K562 (cell line): ENCODE measurements around the gene FIBP. TPM values are rescaled to one million over a fixed set of nuclear protein-coding genes. Genes with fewer than 3 reads are reported as not detected.

ENCODE experiments used
- ARID2 ChIP-seq: fragments of 450-650 bp; IDR thresholded peaks from 2 replicates; pipeline ENCODE4 v1.6.1; 2017; ENCODE audit warnings: antibody characterized with exemption, mild to moderate bottlenecking
- ATF1 ChIP-seq, 2 experiments: fragments of 450-650 bp in 1 of 2; IDR thresholded peaks; 2 replicates each; pipeline ENCODE4 v1.6.1; 2016; ENCODE audit warnings: missing compliant biosample characterization in 1 of 2, missing genetic modification characterization in 1 of 2
- BCL6 ChIP-seq: fragments of 250-450 bp; sonication (Bioruptor Pico); IDR thresholded peaks from 2 replicates; pipeline ENCODE4 v1.4.0; 2020
- BRD4 ChIP-seq: fragments of 200-600 bp; sonication (generic); IDR thresholded peaks from 2 replicates; pipeline ENCODE4 v1.6.1; 2017; ENCODE audit warnings: inconsistent platforms
- CBFB ChIP-seq: sonication (generic); formaldehyde crosslinking; IDR thresholded peaks from 2 replicates; pipeline ENCODE4 v1.4.0; 2020; ENCODE audit warnings: mild to moderate bottlenecking, missing genetic modification reagents
- CCNT2 ChIP-seq: IDR thresholded peaks from 2 replicates; pipeline ENCODE4 v1.6.1; 2011; ENCODE audit warnings: borderline replicate concordance, low read depth, mild to moderate bottlenecking, moderate library complexity, mixed read lengths, low read length; ENCODE audit not compliant: insufficient read length; ENCODE audit errors: extremely low read depth
- CREB3 ChIP-seq: fragments of 450-650 bp; conservative IDR thresholded peaks from 2 replicates; pipeline ENCODE4 v1.6.1; 2016; ENCODE audit warnings: missing genetic modification characterization, low read depth, mild to moderate bottlenecking, missing compliant biosample characterization, moderate library complexity
- CREBBP ChIP-seq: IDR thresholded peaks from one replicate; pipeline ENCODE4 v1.6.1; 2012; ENCODE audit warnings: low read depth, mild to moderate bottlenecking, control low read depth, inconsistent platforms, low read length
- ELF1 ChIP-seq: fragments of 200-800 bp; sonication (Bioruptor generic); IDR thresholded peaks from 2 replicates; pipeline ENCODE4 v1.6.1; 2016; ENCODE audit warnings: missing genetic modification characterization, missing compliant biosample characterization
- FOXA1 ChIP-seq: fragments of 450-650 bp; IDR thresholded peaks from 2 replicates; pipeline ENCODE4 v1.6.1; 2016; ENCODE audit warnings: mild to moderate bottlenecking, borderline replicate concordance
- FOXK1 ChIP-seq: sonication (generic); formaldehyde crosslinking; IDR thresholded peaks from 2 replicates; pipeline ENCODE4 v1.8.0; 2022; ENCODE audit warnings: missing genetic modification reagents, mild to moderate bottlenecking, borderline replicate concordance
- FOXM1 ChIP-seq, 2 experiments: fragments of 450-650 bp in 1 of 2; sonication (generic) in 1 of 2; formaldehyde crosslinking in 1 of 2; IDR thresholded peaks; 2 replicates each; pipeline versions ENCODE4 v1.6.1 to v1.9.0; 2017 to 2022; ENCODE audit warnings: low read depth in 2 of 2, mild to moderate bottlenecking in 2 of 2, missing genetic modification reagents in 1 of 2, moderate library complexity in 1 of 2
- MXI1 ChIP-seq: IDR thresholded peaks from 2 replicates; pipeline ENCODE4 v1.6.1; 2011; ENCODE audit warnings: low read depth, mild to moderate bottlenecking, improper control_type of control experiment, low read length
- MYNN ChIP-seq, 2 experiments: sonication (generic); formaldehyde crosslinking in 1 of 2; IDR thresholded peaks; 2 replicates each; pipeline versions ENCODE4 v1.5.0 to v1.6.1; 2016 to 2020; ENCODE audit warnings: antibody characterized with exemption in 1 of 2, missing genetic modification reagents in 1 of 2
- NONO ChIP-seq, 2 experiments: fragments of 200-400 bp in 1 of 2; fragments of 450-650 bp in 1 of 2; formaldehyde crosslinking in 1 of 2; IDR thresholded peaks; 2 replicates each; pipeline ENCODE4 v1.6.1; 2017; ENCODE audit warnings: low read depth in 2 of 2, mild to moderate bottlenecking in 2 of 2, moderate library complexity in 2 of 2, low read length in 1 of 2
- POLR2AphosphoS5 ChIP-seq: IDR thresholded peaks from 2 replicates; pipeline ENCODE4 v1.6.1; 2011; ENCODE audit warnings: mild to moderate bottlenecking, low read depth, low read length, moderate library complexity; ENCODE audit not compliant: control insufficient read depth, insufficient read depth
- POLR2B ChIP-seq: fragments of 450-650 bp; IDR thresholded peaks from 2 replicates; pipeline ENCODE4 v1.6.1; 2018; ENCODE audit warnings: low read depth; ENCODE audit not compliant: partially characterized antibody
- RBFOX2 ChIP-seq: fragments of 200-400 bp; formaldehyde crosslinking; IDR thresholded peaks from 2 replicates; pipeline ENCODE4 v1.6.1; 2017; ENCODE audit warnings: low read depth, mild to moderate bottlenecking, low read length, moderate library complexity
- RCOR1 ChIP-seq, 2 experiments: IDR thresholded peaks; 2 replicates each; pipeline ENCODE4 v1.6.1; 2012; ENCODE audit warnings: low read depth in 2 of 2, low read length in 2 of 2, borderline replicate concordance in 1 of 2, improper control_type of control experiment in 1 of 2
- SIN3B ChIP-seq: fragments of 450-650 bp; IDR thresholded peaks from 2 replicates; pipeline ENCODE4 v1.6.1; 2017; ENCODE audit warnings: low read depth, mild to moderate bottlenecking, moderate library complexity
- SNIP1 ChIP-seq: fragments of 450-650 bp; IDR thresholded peaks from 2 replicates; pipeline ENCODE4 v1.7.1; 2017; ENCODE audit warnings: low read depth, mild to moderate bottlenecking
- TAF15 ChIP-seq: fragments of 200-400 bp; formaldehyde crosslinking; IDR thresholded peaks from 2 replicates; pipeline ENCODE4 v1.6.1; 2017; ENCODE audit warnings: mild to moderate bottlenecking, low read depth, low read length, moderate library complexity
- TBP ChIP-seq: optimal IDR thresholded peaks from 2 replicates; pipeline ENCODE3; 2011; ENCODE audit warnings: low read depth, low read length, improper control_type of control experiment
- TRIM24 ChIP-seq, 2 experiments: fragments of 450-650 bp; IDR thresholded peaks; 2 replicates each; pipeline ENCODE4 v1.6.1; 2016
- ZNF232 ChIP-seq: sonication (generic); formaldehyde crosslinking; IDR thresholded peaks from 2 replicates; pipeline ENCODE4 v1.8.0; 2022; ENCODE audit warnings: mild to moderate bottlenecking, missing genetic modification reagents
- ZNF57 ChIP-seq: fragments of 450-650 bp; formaldehyde crosslinking; IDR thresholded peaks from 2 replicates; pipeline ENCODE4 v1.4.0; 2020; ENCODE audit warnings: mild to moderate bottlenecking, moderate library complexity
- polyA plus RNA-seq, 8 experiments: library from polyadenylated mRNA; depleted of rRNA in 4 of 8; stranded (reverse) in 5 of 8; unstranded in 3 of 8; fragments of >200 nt; fragmentation: Nextera tagmentation in 2 of 8; fragmentation: Illumina TruSeq in 1 of 8; extraction: Ambion mirVana in 2 of 8; extraction: Trizol in 1 of 8; gene quantifications; 2 replicates each; pipeline versions ENCODE4 v1.2.1 to v1.2.3, GENCODE V29; 2011 to 2014; ENCODE audit warnings: inconsistent platforms in 1 of 8, missing spikeins in 1 of 8
- total RNA-seq, 7 experiments: library from RNA; depleted of rRNA in 6 of 7; stranded (reverse); fragments of >200 nt in 6 of 7; fragmentation: Illumina TruSeq in 2 of 7; extraction: Trizol in 2 of 7; gene quantifications; 2 replicates each; pipeline versions ENCODE4 v1.2.1 to v1.2.3, GENCODE V29; 2011 to 2021; ENCODE audit warnings: low replicate concordance in 1 of 7

Gene FIBP
- total and polyA plus RNA-seq, 9 of the 15 experiments (the other 6 are each of a cell fraction or from before 2014, with no cell fraction given): 41.2 to 79.2 (median 48.6) TPM

DNA sequence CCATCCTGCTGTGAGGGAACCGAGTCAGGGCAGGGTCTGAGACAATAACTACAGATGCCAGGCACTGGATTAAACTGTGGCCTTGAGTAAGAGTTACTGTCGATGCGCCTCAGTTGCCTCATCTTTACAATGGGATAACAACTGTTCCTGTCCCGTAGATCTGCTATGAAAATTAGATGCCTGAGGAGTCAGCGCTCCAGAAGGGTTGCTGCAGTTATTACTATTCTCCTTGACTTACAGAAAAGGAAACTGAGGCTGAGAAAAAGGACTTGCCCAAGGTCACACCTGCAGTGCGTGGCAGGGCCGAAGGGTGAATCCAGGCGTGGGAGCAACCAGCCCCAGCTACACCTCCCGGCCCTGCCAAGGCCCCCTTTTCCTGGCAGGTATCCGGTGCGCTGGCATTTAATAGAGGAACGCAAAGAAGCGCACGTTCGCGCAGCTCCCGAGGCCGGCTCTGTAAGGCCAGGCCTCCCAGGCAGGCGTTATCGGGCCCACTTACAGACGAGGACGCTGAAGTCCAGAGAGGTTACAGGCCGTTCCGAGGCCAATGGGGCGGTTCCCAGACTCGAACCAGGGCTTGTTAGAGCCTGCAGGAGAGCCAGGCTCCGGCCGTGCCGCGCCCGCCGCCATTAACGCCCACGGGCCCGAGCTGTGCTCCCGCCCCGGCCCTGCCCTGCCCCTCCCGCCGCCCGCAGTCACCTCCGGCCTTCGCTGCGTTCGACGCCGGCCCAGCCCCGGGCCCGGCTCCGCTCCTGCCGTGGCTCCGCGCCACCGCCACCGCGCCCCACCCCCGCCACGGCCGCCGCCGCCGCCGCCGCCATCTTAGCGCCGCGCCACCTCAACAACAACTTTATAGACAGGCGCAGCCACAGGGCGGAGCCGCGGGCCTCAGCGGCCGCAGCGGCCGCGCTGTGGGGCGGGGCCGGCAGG lies 30.2 kb upstream of the FIBP start, which contains the start of gene C11orf68 (continued):
- TF ChIP-seq ZNF232 (CRISPR knock-in tag): no peak
- no peak for TF ChIP-seq CREBBP
- TF ChIP-seq SNIP1: no peak
- TF ChIP-seq BRD4: peak; percentile 31; the same call in 1 of the 2 replicates
- TF ChIP-seq NONO (IDR thresholded peaks at IDR 0.05; ENCODE audit: low read depth in 2 of 2, low read length in 1 of 2): peak in 1 of 2 experiments; percentile 74; a peak in 2 of 4 replicates
- no peak for TF ChIP-seq FOXA1
- TF ChIP-seq CREB3 (tag): 0 out of 2 replicates have a peak, but pooled peaks have one; percentile 25
- no peak for TF ChIP-seq TAF15
- TF ChIP-seq RBFOX2: peak; percentile 84
- TF ChIP-seq POLR2B: no peak
- TF ChIP-seq TRIM24 (IDR thresholded peaks at IDR 0.05): no peak
- peak; percentile 62; the same call in 1 of the 2 replicates for TF ChIP-seq POLR2AphosphoS5
- TF ChIP-seq TBP: peak; percentile 59
- TF ChIP-seq MYNN (IDR thresholded peaks at IDR 0.05): no peak
- no peak for TF ChIP-seq MYNN (CRISPR knock-in tag; IDR thresholded peaks at IDR 0.05)
- peak in 1 of 2 experiments; percentile 55; a peak in 3 of 4 replicates for TF ChIP-seq RCOR1 (IDR thresholded peaks at IDR 0.05; ENCODE audit: borderline replicate concordance in 1 of 2, low read depth in 2 of 2, low read length in 2 of 2)
- no peak for TF ChIP-seq CCNT2
- TF ChIP-seq SIN3B: peak; percentile 36; the same call in 1 of the 2 replicates
- TF ChIP-seq CBFB (CRISPR knock-in tag): no peak
- TF ChIP-seq ARID2: no peak
- TF ChIP-seq ATF1 (CRISPR knock-in tag; IDR thresholded peaks at IDR 0.05): no peak
- TF ChIP-seq ATF1 (tag; IDR thresholded peaks at IDR 0.05): no peak
- no peak for TF ChIP-seq ELF1
- 0 out of 2 replicates have a peak, but pooled peaks have one; percentile 44 for TF ChIP-seq FOXK1
- TF ChIP-seq BCL6 (CRISPR knock-in tag): no peak
- no peak for TF ChIP-seq FOXM1 (IDR thresholded peaks at IDR 0.05; ENCODE audit: low read depth)
- TF ChIP-seq FOXM1 (CRISPR knock-in tag; IDR thresholded peaks at IDR 0.05; ENCODE audit: low read depth): 0 out of 2 replicates have a peak, but pooled peaks have one; percentile 19
- no peak for TF ChIP-seq MXI1
- TF ChIP-seq ZNF57 (CRISPR knock-in tag): no peak
